ENCODE measurements around the gene ANKS3.

ANKS3 gene

DNA sequence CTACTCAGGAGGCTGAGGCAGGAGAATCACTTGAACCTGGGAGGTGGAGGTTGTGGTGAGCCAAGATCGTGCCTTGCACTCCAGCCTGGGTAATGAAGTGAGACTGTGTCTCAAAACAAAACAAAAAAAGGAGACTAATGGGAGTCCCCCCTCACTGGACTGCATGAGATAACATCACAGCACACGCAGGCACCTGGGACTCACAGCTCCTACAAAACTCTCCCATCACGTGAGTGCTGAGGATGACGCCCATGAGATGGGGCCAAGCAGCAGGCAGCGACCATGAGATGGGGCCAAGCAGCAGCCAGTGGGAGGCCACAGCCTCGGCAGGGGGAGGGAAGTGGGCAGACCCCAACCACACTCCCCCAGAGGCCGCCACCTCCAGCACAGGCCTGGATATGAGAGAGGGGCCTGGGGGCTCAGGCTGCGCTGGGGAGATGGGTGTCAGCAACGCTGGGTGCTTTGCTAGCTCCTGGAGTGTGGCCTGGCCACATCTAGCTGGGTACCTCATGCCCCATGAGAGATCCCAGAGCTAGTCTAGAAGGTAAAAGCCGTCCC lies 15.7 kb upstream of the ANKS3 start:
- TF ChIP-seq CTCF (IDR thresholded peaks at IDR 0.05; ENCODE audit: borderline replicate concordance, extremely low read depth, low read length, poor library complexity, severe bottlenecking) (no peak), EZH2 (IDR thresholded peaks at IDR 0.05; ENCODE audit: borderline replicate concordance, low read depth, low read length, severe bottlenecking) (no peak)
- Histone ChIP-seq H3K9me3 (ENCODE audit: insufficient read depth, low read length, severe bottlenecking) (no peaks in the 10 kb centered on the region), H3K4me2 (ENCODE audit: insufficient read depth, low read length) (no peak overlapping the region), H3K79me2 (ENCODE audit: insufficient read depth, low read length) (no peaks in the 10 kb centered on the region), H3K4me1 (ENCODE audit: insufficient read depth, low read length) (no peaks in the 10 kb centered on the region), H3K27me3 (ENCODE audit: insufficient read depth, low read length, poor library complexity) (no peaks in the 10 kb centered on the region), H2AFZ (ENCODE audit: low read depth, low read length) (no peak overlapping the region), H3K9ac (ENCODE audit: low read depth, low read length) (no peak overlapping the region), H4K20me1 (ENCODE audit: insufficient read depth, low read length) (peaks cover 3% of the 10 kb centered on the region; the same call in 1 of the 2 replicates), H3K4me3 (ENCODE audit: low read depth in 1 of 2, low read length in 2 of 2) (no peak overlapping the region), H3K27ac (ENCODE audit: low read length) (no peak overlapping the region), H3K36me3 (ENCODE audit: insufficient read depth, low read length) (peaks cover 44% of the 10 kb centered on the region)
- DNase-seq (no peak), ATAC-seq (ENCODE audit: insufficient read depth, low read depth) (no peak)

DNA sequence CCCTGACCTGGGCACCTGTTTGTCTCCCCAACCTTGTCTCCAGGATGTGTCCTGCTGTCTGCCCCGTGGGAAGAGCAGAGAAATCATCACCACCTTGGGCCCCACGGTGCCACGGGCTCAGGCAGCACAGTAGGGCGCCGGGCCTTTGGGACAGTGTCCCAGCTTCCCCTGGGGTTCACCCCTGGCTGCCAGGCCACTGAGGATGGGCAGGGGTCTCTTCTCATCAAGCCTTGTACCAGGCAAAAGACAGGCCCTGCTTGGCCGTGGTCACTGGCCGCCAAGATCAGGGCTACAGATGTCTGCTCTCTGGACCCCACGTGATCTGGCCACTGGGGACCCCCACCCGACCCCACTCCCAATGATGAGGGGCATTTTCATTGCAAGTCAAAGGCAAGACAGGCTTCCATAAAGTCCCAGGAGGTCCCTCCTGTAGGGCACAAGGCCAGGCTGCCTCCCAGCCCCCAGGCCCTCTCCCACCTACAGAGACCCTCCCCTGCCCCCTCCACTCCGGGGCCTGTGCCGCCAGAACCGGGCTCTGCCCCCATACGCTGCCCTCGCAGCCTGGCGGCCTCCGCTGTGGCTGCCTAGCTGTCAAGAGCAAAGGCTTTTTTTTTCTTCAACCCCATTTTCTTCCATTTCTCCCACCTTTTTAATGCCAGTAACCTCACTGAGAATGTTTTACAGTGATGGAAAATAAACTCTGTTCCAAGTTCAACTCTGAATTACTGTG lies 14.8 kb upstream of the ANKS3 start:
- Histone ChIP-seq H3K79me2 (ENCODE audit: insufficient read depth, low read length) (no peaks in the 10 kb centered on the region), H3K4me1 (ENCODE audit: insufficient read depth, low read length) (no peaks in the 10 kb centered on the region), H3K4me2 (ENCODE audit: insufficient read depth, low read length) (no peak overlapping the region), H4K20me1 (ENCODE audit: insufficient read depth, low read length) (peaks cover 3% of the 10 kb centered on the region; the same call in 1 of the 2 replicates), H3K27ac (ENCODE audit: low read length) (no peak overlapping the region), H3K36me3 (ENCODE audit: insufficient read depth, low read length) (peaks cover 39% of the 10 kb centered on the region), H3K27me3 (ENCODE audit: insufficient read depth, low read length, poor library complexity) (no peaks in the 10 kb centered on the region), H3K4me3 (ENCODE audit: low read depth in 1 of 2, low read length in 2 of 2) (no peak overlapping the region), H3K9ac (ENCODE audit: low read depth, low read length) (no peak overlapping the region), H2AFZ (ENCODE audit: low read depth, low read length) (no peak overlapping the region), H3K9me3 (ENCODE audit: insufficient read depth, low read length, severe bottlenecking) (no peaks in the 10 kb centered on the region)
- DNase-seq (no peak), ATAC-seq (ENCODE audit: insufficient read depth, low read depth) (no peak)
- TF ChIP-seq CTCF (IDR thresholded peaks at IDR 0.05; ENCODE audit: borderline replicate concordance, extremely low read depth, low read length, poor library complexity, severe bottlenecking) (no peak), EZH2 (IDR thresholded peaks at IDR 0.05; ENCODE audit: borderline replicate concordance, low read depth, low read length, severe bottlenecking) (no peak)

DNA sequence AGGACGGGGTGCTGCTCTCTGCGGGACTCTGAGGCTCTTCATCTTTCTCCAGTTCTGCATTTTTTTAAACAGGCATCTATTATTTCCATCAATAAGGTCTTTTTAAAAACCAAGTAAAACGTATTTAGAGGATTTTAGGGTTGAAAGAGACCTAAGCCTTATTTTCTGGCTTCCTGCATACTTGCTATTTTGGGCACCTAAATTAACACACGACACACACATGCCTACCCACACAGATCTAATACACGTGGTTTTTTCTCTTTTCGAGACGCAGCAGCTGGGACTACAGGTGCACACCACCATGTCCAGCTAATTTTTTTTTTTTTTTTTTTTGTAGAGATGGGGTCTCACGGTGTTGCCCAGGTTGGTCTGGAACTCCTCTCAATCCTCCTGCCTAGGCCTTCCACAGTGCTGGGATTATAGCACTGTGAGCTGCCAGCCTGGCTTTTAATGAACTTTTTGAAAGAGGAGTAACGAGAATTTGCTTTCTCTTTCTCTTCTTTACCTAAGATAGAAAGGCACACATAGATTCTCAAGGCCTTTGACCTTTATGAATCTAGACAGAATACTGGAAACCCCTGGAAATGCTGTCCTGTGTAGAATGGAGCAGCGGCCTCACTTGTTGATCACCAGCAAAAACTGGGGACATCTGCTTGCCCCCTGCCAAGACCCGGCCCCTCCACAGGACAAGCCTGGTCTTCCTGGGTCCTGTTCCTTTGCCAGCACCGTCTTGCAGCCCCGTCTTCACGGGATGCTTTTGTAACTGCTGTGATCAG lies 14.0 kb upstream of the ANKS3 start:
- ATAC-seq (ENCODE audit: insufficient read depth, low read depth) = no peak
- H4K20me1 ChIP-seq (ENCODE audit: insufficient read depth, low read length) = peaks cover 3% of the 10 kb centered on the region; the same call in 1 of the 2 replicates
- no peak overlapping the region for H3K27ac ChIP-seq (ENCODE audit: low read length)
- H3K36me3 ChIP-seq (ENCODE audit: insufficient read depth, low read length) = peaks cover 31% of the 10 kb centered on the region
- TF ChIP-seq CTCF (IDR thresholded peaks at IDR 0.05; ENCODE audit: borderline replicate concordance, extremely low read depth, low read length, poor library complexity, severe bottlenecking) (no peak), EZH2 (IDR thresholded peaks at IDR 0.05; ENCODE audit: borderline replicate concordance, low read depth, low read length, severe bottlenecking) (no peak)
- no peaks in the 10 kb centered on the region for H3K27me3 ChIP-seq (ENCODE audit: insufficient read depth, low read length, poor library complexity)
- no peak overlapping the region for H3K4me3 ChIP-seq (ENCODE audit: low read depth in 1 of 2, low read length in 2 of 2)
- H3K9me3 ChIP-seq (ENCODE audit: insufficient read depth, low read length, severe bottlenecking) = no peaks in the 10 kb centered on the region
- H3K4me1 ChIP-seq (ENCODE audit: insufficient read depth, low read length) = no peaks in the 10 kb centered on the region
- H3K79me2 ChIP-seq (ENCODE audit: insufficient read depth, low read length) = no peaks in the 10 kb centered on the region
- H3K9ac ChIP-seq (ENCODE audit: low read depth, low read length) = no peak overlapping the region
- H2AFZ ChIP-seq (ENCODE audit: low read depth, low read length) = no peak overlapping the region
- no peak for DNase-seq
- H3K4me2 ChIP-seq (ENCODE audit: insufficient read depth, low read length) = no peak overlapping the region

All from DND-41 (cell line).